ENCODE measurements around the gene SYNC. TPM values are rescaled to one million over a fixed set of nuclear protein-coding genes. Genes with fewer than 3 reads are reported as not detected.
"Not testable (repeated sequence)": the region's sequence is repeated elsewhere in the genome, so short reads cannot be mapped to it uniquely, and the experiment has no call there.

SYNC gene
- total RNA-seq, 1 donor, result 141 TPM

DNA sequence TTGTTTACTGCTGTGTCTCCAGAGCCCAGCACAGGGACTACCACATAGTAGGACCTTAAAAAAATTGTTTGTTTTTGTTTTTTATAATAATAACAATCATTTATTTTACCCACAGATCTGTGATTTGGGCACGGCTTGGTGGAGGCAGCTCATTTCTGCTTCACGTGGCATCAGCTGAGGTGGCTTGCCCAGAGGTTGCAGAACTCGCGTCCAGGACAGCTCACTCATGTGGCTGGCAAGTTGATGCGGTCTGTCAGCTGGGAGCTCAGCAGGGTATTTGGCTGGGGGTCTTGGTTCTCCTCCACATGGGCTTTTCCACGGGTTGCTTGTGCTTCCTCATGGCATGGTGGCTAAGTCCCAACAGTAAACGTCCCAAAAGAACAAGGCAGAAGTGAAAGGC is 2.9 kb upstream of the SYNC start:
- TF ChIP-seq, protein P1, sequence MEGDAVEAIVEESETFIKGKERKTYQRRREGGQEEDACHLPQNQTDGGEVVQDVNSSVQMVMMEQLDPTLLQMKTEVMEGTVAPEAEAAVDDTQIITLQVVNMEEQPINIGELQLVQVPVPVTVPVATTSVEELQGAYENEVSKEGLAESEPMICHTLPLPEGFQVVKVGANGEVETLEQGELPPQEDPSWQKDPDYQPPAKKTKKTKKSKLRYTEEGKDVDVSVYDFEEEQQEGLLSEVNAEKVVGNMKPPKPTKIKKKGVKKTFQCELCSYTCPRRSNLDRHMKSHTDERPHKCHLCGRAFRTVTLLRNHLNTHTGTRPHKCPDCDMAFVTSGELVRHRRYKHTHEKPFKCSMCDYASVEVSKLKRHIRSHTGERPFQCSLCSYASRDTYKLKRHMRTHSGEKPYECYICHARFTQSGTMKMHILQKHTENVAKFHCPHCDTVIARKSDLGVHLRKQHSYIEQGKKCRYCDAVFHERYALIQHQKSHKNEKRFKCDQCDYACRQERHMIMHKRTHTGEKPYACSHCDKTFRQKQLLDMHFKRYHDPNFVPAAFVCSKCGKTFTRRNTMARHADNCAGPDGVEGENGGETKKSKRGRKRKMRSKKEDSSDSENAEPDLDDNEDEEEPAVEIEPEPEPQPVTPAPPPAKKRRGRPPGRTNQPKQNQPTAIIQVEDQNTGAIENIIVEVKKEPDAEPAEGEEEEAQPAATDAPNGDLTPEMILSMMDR (IDR thresholded peaks at IDR 0.05; ENCODE audit: insufficient read depth, low read length), result no peak
- H3K4me3 ChIP-seq (ENCODE audit: low read depth, low read length), result no peak overlapping the region

DNA sequence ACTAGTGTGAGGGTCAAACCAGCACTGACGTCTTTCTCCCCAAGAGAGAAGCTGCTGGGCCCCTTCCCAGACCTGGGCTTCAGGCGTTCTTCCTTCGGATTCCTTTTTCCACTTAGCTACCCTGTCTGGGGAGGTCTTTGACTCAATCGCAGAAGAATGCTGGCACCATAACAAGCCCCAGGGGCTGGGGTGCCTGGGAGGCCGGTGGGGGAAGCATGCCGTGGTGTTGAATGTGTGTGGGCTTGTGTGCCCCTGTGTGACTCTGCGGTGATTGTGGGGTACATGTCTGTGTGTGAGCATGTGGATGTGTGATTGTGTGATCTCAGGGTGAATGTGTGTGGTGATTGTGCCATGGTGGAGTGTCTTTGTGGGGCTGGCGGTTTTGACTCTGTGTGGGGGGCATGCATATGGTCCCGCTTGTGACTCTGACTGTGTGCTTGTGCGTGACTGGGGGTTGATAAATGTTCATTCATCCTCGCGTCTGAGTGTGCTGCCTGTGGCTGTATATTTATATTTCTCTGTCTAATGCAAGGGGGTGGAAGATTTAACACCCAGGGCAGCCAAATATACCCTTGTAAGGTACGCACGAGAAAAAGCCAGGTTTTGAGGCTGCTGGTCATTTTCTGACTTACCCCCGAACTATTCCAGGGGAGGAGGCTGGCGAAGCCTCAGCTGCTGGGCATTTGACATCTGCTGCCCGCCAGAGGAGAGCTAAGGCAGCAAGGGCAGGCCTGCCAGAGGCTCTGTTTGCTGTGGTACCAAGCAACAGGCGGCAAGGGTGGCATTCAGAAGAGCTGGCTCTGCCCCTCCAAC is 1.1 kb upstream of the SYNC start:
- peak; percentile 98 for DNase-seq (ENCODE audit: low read depth)
- H3K4me3 ChIP-seq (ENCODE audit: low read depth, low read length), result peak overlapping the region; percentile 89
- TF ChIP-seq, protein P1 (IDR thresholded peaks at IDR 0.05; ENCODE audit: insufficient read depth, low read length), result no peak

More for the DNA sequence above, 2.9 kb upstream of the SYNC start:
- DNase-seq (ENCODE audit: low read depth), result no peak

DNA sequence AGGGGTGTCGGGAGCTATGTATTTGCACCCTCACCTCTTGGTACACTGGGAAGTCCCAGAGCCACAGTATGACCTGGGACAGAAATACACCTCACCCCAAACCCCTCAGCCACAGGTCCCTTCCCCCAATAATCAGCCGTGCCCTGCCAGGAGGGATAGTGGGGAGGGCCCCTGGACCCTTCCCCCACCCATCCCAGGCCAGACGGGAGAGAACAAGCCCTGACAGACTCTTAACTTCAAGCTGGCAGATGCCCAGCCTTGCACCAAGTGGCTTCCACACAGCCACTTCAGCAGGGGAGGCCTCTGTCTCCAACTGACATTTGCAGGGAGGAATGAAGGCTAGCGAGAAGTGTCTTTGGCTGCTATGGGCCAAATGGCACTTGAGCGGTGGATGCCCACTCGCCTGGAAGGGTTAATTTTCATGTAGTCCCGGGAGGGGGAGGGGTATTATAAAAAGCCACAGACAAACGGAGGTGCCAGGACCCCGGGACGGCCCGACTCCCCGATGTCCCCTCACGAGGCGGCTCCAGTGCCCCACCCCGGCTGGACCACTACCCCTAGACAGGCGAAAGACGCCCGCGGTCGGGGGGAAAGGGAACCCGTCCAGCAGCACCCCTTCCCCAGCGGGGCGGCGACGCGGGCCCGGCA is 495 bp downstream of the SYNC start:
- TF ChIP-seq, protein P1 (IDR thresholded peaks at IDR 0.05; ENCODE audit: insufficient read depth, low read length), result no peak
- H3K4me3 ChIP-seq (ENCODE audit: low read depth, low read length), result peak overlapping the region; percentile 89
- DNase-seq (ENCODE audit: low read depth), result peak; percentile 52

DNA sequence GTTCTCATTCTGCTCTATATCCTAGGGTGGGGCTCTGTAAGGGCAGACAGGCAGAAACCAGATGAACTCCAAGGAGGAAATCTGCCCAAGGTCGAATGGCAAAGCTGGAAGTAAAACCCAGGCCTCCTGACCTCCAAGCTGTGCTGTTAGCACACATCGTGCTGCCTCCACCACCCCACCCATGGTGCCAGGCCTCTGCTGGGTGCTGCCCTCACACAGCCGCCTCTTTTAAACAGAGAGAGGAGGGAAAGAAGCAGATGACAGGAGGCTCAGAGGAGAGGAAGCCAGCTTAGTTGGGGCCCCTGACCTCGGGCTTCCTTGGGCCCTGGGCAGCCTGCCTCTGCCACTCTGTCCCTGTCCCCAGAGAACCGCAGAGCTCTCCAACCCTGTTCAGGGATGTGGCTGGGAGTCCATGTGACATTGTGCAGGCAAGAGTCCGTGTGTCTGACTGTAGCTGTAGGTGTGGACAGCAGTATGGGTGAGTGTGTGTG is 1.1 kb downstream of the SYNC start:
- TF ChIP-seq, protein P1 (IDR thresholded peaks at IDR 0.05; ENCODE audit: insufficient read depth, low read length), result no peak
- peak; percentile 28 for DNase-seq (ENCODE audit: low read depth)
- H3K4me3 ChIP-seq (ENCODE audit: low read depth, low read length), result peak overlapping the region; percentile 89

DNA sequence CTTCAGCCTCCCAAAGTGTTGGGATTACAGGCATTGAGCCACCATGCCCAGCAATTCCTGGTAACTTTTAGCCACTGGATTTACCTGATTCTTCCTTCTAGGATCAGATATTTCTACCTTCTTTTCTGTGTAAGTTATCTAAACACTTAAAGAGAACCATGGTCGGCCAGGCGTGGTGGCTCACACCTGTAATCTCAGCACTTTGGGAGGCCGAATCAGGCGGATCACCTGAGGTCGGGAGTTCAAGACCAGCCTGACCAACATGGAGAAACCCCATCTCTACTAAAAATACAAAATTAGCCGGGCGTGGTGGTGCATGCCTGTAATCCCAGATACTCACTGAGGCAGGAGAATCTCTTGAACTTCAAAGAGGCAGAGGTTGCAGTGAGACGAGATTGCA is 5.6 kb downstream of the SYNC start:
- DNase-seq (ENCODE audit: low read depth); H3K4me3 ChIP-seq (ENCODE audit: low read depth, low read length): not testable (repeated sequence)

DNA sequence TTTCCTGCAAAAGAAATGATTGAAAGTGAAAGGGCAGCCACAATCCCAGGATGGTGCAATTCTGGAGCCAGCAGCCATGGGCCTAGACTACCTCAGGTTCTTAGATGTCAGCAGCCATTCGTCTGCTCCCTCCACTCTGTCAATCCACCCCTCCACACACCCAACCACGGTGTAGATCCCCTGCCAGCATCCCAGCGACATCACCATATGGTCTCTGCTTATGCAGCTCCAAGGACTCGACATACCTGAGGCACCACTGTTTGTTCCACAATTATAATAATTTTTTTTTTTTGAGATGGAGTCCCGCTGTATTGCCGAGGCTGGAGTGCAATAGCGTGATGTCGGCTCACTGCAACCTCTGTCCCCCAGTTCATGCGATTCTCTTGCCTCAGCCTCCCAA is 6.5 kb downstream of the SYNC start:
- no peak overlapping the region for H3K4me3 ChIP-seq (ENCODE audit: low read depth, low read length)
- DNase-seq (ENCODE audit: low read depth), result no peak
- TF ChIP-seq, protein P1 (IDR thresholded peaks at IDR 0.05; ENCODE audit: insufficient read depth, low read length), result no peak

Measured in fibroblast of the aortic adventitia (primary cell).